Mesothelial cell of epicardium (in vitro differentiated cells): Measurements from ENCODE around the gene RHBDD1. TPM values are rescaled to one million over a fixed set of nuclear protein-coding genes. Genes with fewer than 3 reads are reported as not detected.

Source experiments
- DNase-seq, 2 experiments: peaks; one replicate each; pipeline ENCODE4 v3.0.0; 2021; ENCODE audit warnings: low spot score in 2 of 2; ENCODE audit not compliant: unreplicated experiment in 2 of 2
- H3K27ac Mint-ChIP-seq: 2 replicates; pipeline ENCODE4 v1.8.0; 2021; ENCODE audit warnings: mixed read lengths
- H3K27me3 Mint-ChIP-seq: 2 replicates; pipeline ENCODE4 v1.8.0; 2021; ENCODE audit warnings: low read depth, mixed read lengths
- H3K36me3 Mint-ChIP-seq: 2 replicates; pipeline ENCODE4 v1.8.0; 2021; ENCODE audit warnings: mixed read lengths
- H3K4me1 Mint-ChIP-seq: 2 replicates; pipeline ENCODE4 v1.8.0; 2021; ENCODE audit warnings: mixed read lengths
- H3K4me3 Mint-ChIP-seq: 2 replicates; pipeline ENCODE4 v1.8.0; 2021; ENCODE audit warnings: mild to moderate bottlenecking, moderate library complexity, mixed read lengths
- H3K9me3 Mint-ChIP-seq: 2 replicates; pipeline ENCODE4 v1.8.0; 2021; ENCODE audit warnings: mixed read lengths
- CTCF ChIP-seq: fragments of 200-600 bp; sonication (generic); IDR thresholded peaks from one replicate; pipeline ENCODE4 v1.5.0; 2021; ENCODE audit warnings: antibody characterized with exemption; ENCODE audit not compliant: unreplicated experiment
- total RNA-seq: library from RNA; stranded (reverse); gene quantifications from 3 replicates; pipeline ENCODE4 v1.2.1, GENCODE V29; 2021

RHBDD1 gene
- total RNA-seq, 1 donor from 2014 or later, result 42.2 TPM

DNA sequence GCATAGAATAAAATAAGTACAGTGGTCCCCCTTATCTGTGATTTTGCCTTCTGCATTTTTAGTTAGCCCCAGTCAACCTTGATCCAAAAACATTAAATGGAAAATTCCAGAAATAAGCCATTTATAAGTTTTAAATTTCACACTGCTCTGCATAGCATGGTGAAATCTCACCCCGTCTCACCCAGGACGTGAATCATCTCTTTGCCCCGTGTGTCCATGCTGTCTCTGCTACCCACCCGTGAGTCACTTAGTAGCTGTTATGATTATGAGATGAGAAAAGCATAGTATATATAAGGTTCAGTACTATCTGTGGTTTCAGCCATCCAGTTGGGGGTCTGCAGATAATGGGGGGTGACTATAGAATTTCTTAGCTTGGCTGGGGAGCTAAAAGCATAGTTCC lies 67.3 kb downstream of the RHBDD1 start:
- Mint-ChIP-seq H3K36me3 (no peaks in the 10 kb centered on the region), H3K9me3 (no peaks in the 10 kb centered on the region), H3K4me1 (no peaks in the 10 kb centered on the region), H3K4me3 (no peak overlapping the region), H3K27me3 (no peaks in the 10 kb centered on the region), H3K27ac (no peak overlapping the region)
- no peak for DNase-seq
- no peak for TF ChIP-seq CTCF

DNA sequence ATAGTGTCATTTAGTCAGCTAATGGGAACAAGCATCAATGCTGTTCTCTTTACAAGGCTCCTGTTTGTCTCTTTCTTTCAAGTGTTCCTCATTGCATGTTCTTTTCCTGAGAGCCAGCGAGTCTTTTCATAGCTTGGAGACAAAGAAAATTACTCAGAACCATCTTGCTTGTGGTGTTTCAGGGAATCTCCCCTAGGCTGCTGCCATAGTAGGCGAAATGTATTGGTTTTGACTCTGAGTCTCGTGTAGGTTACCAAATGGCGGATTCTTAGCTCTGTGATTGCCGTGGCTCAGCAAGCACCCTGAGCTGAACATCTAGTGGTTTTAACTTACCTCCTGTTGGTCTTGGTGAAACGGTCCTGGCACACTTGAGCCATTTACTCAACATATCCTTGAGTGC lies 68.7 kb downstream of the RHBDD1 start:
- no peaks in the 10 kb centered on the region for H3K9me3 Mint-ChIP-seq
- no peak overlapping the region for H3K4me3 Mint-ChIP-seq
- H3K36me3 Mint-ChIP-seq, result no peaks in the 10 kb centered on the region
- no peaks in the 10 kb centered on the region for H3K27me3 Mint-ChIP-seq
- no peaks in the 10 kb centered on the region for H3K4me1 Mint-ChIP-seq
- TF ChIP-seq CTCF, result no peak
- no peak for DNase-seq
- H3K27ac Mint-ChIP-seq, result no peak overlapping the region

- Mint-ChIP-seq H3K4me3 (no peak overlapping the region), H3K27me3 (no peaks in the 10 kb centered on the region), H3K4me1 (no peaks in the 10 kb centered on the region), H3K27ac (no peak overlapping the region), H3K36me3 (no peaks in the 10 kb centered on the region), H3K9me3 (no peaks in the 10 kb centered on the region)
- no peak for DNase-seq
- no peak for TF ChIP-seq CTCF
Observed at GRCh38 chr2:226905718-226906117, 69.9 kb downstream of the RHBDD1 start.

- H3K9me3 Mint-ChIP-seq, result no peaks in the 10 kb centered on the region
- no peak for TF ChIP-seq CTCF
- no peak for DNase-seq
- no peaks in the 10 kb centered on the region for H3K4me1 Mint-ChIP-seq
- H3K27ac Mint-ChIP-seq, result no peak overlapping the region
- H3K4me3 Mint-ChIP-seq, result no peak overlapping the region
- H3K36me3 Mint-ChIP-seq, result no peaks in the 10 kb centered on the region
- no peaks in the 10 kb centered on the region for H3K27me3 Mint-ChIP-seq
Observed at GRCh38 chr2:226906163-226906693, 70.4 kb downstream of the RHBDD1 start.

DNA sequence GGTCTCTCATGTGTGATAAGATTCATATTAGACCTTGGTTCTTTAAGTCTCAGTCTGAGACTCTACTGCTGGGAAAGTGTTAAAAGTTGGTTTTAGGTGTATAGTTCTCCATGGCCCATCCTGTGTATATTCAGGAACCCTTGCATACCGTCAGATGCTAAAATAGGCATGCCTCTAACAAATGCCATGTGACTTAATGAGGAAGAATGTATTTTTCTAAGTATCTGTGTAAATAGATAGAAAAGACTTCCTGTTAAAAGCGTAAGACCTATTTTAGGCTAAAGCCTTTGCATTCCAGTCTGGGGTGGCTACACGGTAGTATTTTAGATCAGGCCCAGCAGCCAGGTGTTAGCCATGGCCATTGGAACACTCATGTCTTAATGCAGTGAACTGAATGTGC lies 73.3 kb downstream of the RHBDD1 start:
- Mint-ChIP-seq H3K27me3 (no peaks in the 10 kb centered on the region), H3K4me1 (no peaks in the 10 kb centered on the region), H3K36me3 (peaks cover 5% of the 10 kb centered on the region), H3K9me3 (no peaks in the 10 kb centered on the region), H3K27ac (no peak overlapping the region), H3K4me3 (no peak overlapping the region)
- TF ChIP-seq CTCF, result no peak
- no peak for DNase-seq

- H3K36me3 Mint-ChIP-seq, result peaks cover 6% of the 10 kb centered on the region
- DNase-seq, result no peak
- TF ChIP-seq CTCF, result no peak
- H3K9me3 Mint-ChIP-seq, result no peaks in the 10 kb centered on the region
- H3K27ac Mint-ChIP-seq, result no peak overlapping the region
- H3K4me1 Mint-ChIP-seq, result no peaks in the 10 kb centered on the region
- no peak overlapping the region for H3K4me3 Mint-ChIP-seq
- no peaks in the 10 kb centered on the region for H3K27me3 Mint-ChIP-seq
Observed at GRCh38 chr2:226909836-226910235, 74.0 kb downstream of the RHBDD1 start.
